ENCODE data around the gene PARP11. TPM values are rescaled to one million over a fixed set of nuclear protein-coding genes. Genes with fewer than 3 reads are reported as not detected.

The PARP11 gene
- total RNA-seq, 2 experiments from 2014 or later = 49.1 to 53.6 TPM

- H3K4me3 Mint-ChIP-seq = no peak overlapping the region
- no peak overlapping the region for H3K27ac Mint-ChIP-seq
- H3K27me3 Mint-ChIP-seq = no peaks in the 10 kb centered on the region
- peaks cover 21% of the 10 kb centered on the region for H3K36me3 Mint-ChIP-seq (ENCODE audit: low read depth)
- peaks cover 13% of the 10 kb centered on the region for H3K4me1 Mint-ChIP-seq
- no peaks in the 10 kb centered on the region for H3K9me3 Mint-ChIP-seq
- ChIA-PET CTCF (interaction anchor here (1.0 to 3.2 kb wide), 2 partner anchors 16 to 505 kb away, joined by 4 to 34 read pairs; no protein-coding TSS in a partner anchor), POLR2A (no interaction called here)
- DNase-seq = no peak
Measured at GRCh38 chr12:3805077-3805476, 68.1 kb downstream of the PARP11 start.

- H3K4me3 Mint-ChIP-seq = no peak overlapping the region
- POLR2A ChIA-PET = no interaction called here
Measured at GRCh38 chr12:3803865-3804472, 69.2 kb downstream of the PARP11 start.

DNA sequence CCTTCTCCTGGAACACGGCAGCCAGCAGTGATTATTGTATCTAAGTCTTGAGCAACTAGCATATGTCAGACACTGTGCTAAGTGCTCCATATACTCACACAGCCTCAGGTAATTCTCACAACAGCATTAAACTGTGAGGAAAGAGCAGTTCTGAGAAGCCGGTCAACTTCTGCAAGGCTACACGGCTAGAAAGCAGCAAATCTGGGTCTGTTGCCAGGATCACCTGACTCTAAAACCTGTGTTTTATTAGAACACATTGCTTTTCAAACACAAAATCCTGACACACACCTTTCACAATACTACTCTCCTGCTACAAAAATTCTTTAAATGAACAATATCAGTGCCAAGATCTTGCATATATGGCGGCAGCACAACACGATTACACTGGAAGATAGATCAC, 70.5 kb downstream of the PARP11 start:
- H3K4me3 Mint-ChIP-seq = no peak overlapping the region
- H3K36me3 Mint-ChIP-seq (ENCODE audit: low read depth) = peaks cover 12% of the 10 kb centered on the region
- CTCF ChIA-PET = interaction anchor here (0.7 to 3.2 kb wide), 3 partner anchors 61 to 503 kb away, joined by 3 to 34 read pairs (median 4); no protein-coding TSS in a partner anchor
- H3K27ac Mint-ChIP-seq = no peak overlapping the region
- H3K27me3 Mint-ChIP-seq = no peaks in the 10 kb centered on the region
- DNase-seq = no peak
- POLR2A ChIA-PET = no interaction called here
- H3K9me3 Mint-ChIP-seq = no peaks in the 10 kb centered on the region
- peaks cover 7% of the 10 kb centered on the region for H3K4me1 Mint-ChIP-seq

More at GRCh38 chr12:3803865-3804472, 69.2 kb downstream of the PARP11 start:
- no peaks in the 10 kb centered on the region for H3K27me3 Mint-ChIP-seq
- no peaks in the 10 kb centered on the region for H3K9me3 Mint-ChIP-seq
- peaks cover 7% of the 10 kb centered on the region for H3K4me1 Mint-ChIP-seq
- peaks cover 16% of the 10 kb centered on the region for H3K36me3 Mint-ChIP-seq (ENCODE audit: low read depth)
- CTCF ChIA-PET = interaction anchor here (0.7 to 3.2 kb wide), 6 partner anchors 15 to 504 kb away, joined by 3 to 34 read pairs (median 4); no protein-coding TSS in a partner anchor
- H3K27ac Mint-ChIP-seq = no peak overlapping the region
- peak; percentile 81 for DNase-seq

DNA sequence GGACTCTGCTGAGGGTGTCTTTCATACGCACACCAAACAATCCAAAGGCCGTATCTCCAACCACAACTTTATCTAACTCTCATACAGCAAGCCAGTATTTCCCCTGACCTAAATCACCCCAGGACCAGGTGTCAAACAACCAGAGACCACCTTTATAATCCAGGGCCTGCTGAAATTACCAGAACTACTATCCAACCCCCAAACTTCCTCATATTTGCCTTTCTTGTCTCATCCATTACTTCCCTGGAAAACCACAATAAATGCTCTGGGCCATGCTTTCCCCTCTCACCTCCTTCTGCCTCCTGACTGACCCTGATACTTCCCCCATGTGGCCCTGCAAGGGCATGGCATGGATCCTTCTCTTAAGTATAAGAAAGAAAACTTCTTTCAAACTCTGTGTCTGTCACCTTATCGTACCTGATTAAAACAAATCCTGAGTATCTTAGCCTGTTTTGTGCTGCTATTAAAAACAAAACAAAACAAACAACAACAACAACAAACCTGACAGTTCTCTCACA, 75.6 kb downstream of the PARP11 start:
- no peaks in the 10 kb centered on the region for H3K27me3 Mint-ChIP-seq
- H3K9me3 Mint-ChIP-seq = no peaks in the 10 kb centered on the region
- H3K4me1 Mint-ChIP-seq = peaks cover 10% of the 10 kb centered on the region
- ChIA-PET POLR2A (no interaction called here), CTCF (no interaction called here)
- DNase-seq = no peak
- H3K4me3 Mint-ChIP-seq = no peak overlapping the region
- H3K27ac Mint-ChIP-seq = no peak overlapping the region
- H3K36me3 Mint-ChIP-seq (ENCODE audit: low read depth) = peaks cover 7% of the 10 kb centered on the region

DNA sequence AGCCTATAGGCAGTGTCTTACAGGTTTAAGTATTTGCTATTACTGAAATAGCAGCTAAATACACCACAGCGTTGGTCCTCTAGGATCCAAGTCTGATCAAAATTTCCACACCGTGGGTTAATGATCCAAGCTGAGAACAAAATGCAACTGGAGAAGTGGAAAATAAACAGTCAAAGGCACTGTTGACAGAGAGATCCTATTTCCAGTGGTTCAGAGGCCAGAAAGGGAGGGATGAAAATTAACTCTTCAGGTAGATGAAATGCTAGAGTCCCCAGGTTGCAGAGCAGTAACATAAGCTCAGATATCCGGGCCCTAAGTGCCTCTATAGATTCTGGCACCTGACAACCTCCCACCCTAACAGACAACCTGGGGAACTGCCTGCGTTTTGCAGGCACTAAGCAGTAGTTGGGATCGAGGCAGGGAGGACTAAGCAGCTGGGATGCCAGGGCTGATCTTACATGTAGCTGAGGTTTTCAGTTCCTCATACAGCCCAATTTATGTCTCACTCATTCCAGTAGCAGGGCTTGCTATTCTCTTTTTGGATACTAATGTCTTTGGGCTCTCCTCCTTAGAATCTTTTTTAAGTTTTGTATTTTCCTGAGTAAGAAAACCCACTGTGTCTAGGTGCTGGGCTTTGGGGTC, 77.6 kb downstream of the PARP11 start:
- no peaks in the 10 kb centered on the region for H3K27me3 Mint-ChIP-seq
- no peaks in the 10 kb centered on the region for H3K9me3 Mint-ChIP-seq
- CTCF ChIA-PET = interaction anchor here (0.8 kb wide), 2 partner anchors 21 to 495 kb away, joined by 3 to 4 read pairs; no protein-coding TSS in a partner anchor
- no peak for DNase-seq
- H3K4me3 Mint-ChIP-seq = no peak overlapping the region
- H3K4me1 Mint-ChIP-seq = peaks cover 3% of the 10 kb centered on the region
- POLR2A ChIA-PET = no interaction called here
- H3K36me3 Mint-ChIP-seq (ENCODE audit: low read depth) = peaks cover 5% of the 10 kb centered on the region
- no peak overlapping the region for H3K27ac Mint-ChIP-seq

DNA sequence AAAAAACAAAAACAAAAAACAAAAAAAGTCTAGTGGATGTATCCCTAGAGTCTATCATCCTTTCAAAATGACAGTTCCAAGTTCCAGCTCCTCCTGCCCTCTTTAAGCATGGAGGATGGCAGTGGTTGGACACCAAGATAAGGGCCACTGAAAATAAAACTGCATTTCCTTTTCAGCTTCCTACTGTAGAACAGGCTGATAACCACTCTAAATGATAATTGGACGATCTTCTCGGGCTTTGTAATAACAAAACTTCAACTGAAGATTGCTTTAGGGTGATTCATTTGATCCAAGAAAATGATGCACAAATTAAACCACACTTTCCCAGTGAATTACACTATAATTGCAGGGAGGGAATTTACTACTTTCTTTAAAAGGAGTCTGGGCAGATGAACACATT, 78.1 kb downstream of the PARP11 start:
- DNase-seq = no peak
- H3K4me3 Mint-ChIP-seq = no peak overlapping the region
- H3K36me3 Mint-ChIP-seq (ENCODE audit: low read depth) = peaks cover 5% of the 10 kb centered on the region
- H3K27me3 Mint-ChIP-seq = no peaks in the 10 kb centered on the region
- H3K4me1 Mint-ChIP-seq = peaks cover 3% of the 10 kb centered on the region
- ChIA-PET CTCF (interaction anchor here (0.8 kb wide), 1 partner anchor 21 kb away, joined by 4 read pairs; no protein-coding TSS in a partner anchor), POLR2A (no interaction called here)
- H3K9me3 Mint-ChIP-seq = no peaks in the 10 kb centered on the region
- no peak overlapping the region for H3K27ac Mint-ChIP-seq

- no peak overlapping the region for H3K27ac Mint-ChIP-seq
- peaks cover 3% of the 10 kb centered on the region for H3K4me1 Mint-ChIP-seq
- POLR2A ChIA-PET = no interaction called here
- DNase-seq = no peak
- H3K4me3 Mint-ChIP-seq = no peak overlapping the region
- H3K27me3 Mint-ChIP-seq = no peaks in the 10 kb centered on the region
- peaks cover 8% of the 10 kb centered on the region for H3K36me3 Mint-ChIP-seq (ENCODE audit: low read depth)
- H3K9me3 Mint-ChIP-seq = no peaks in the 10 kb centered on the region
- CTCF ChIA-PET = no interaction called here
Measured at GRCh38 chr12:3792623-3793288, 80.4 kb downstream of the PARP11 start.

GRCh38 chr12:3791256-3791874, 81.8 kb downstream of the PARP11 start:
- Mint-ChIP-seq H3K36me3 (ENCODE audit: low read depth) (peaks cover 17% of the 10 kb centered on the region), H3K27ac (no peak overlapping the region), H3K27me3 (no peaks in the 10 kb centered on the region), H3K4me3 (no peak overlapping the region), H3K4me1 (peaks cover 3% of the 10 kb centered on the region), H3K9me3 (no peaks in the 10 kb centered on the region)
- CTCF ChIA-PET = no interaction called here
- DNase-seq = no peak
- POLR2A ChIA-PET = no interaction called here

DNA sequence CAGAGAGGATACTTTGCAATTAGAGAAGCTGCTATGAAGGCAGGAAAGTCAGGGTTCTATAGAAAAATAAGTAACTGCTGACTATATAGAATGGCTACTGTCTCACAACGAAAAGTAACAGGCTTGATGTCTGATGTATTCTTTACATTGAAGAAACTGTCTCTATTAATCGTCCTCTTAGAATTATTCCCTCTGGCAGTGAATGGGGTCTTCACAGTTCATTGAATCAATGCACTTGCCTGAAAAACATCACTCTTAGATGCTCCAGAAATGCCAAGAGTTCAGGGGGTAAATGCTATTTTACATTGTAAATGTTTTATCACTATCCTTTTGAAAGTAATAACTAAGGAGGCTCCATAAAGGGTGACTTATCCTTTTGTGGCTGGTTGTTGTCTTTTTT, 82.6 kb downstream of the PARP11 start:
- Mint-ChIP-seq H3K4me3 (no peak overlapping the region), H3K4me1 (peaks cover 3% of the 10 kb centered on the region), H3K27ac (no peak overlapping the region), H3K9me3 (no peaks in the 10 kb centered on the region), H3K27me3 (no peaks in the 10 kb centered on the region), H3K36me3 (ENCODE audit: low read depth) (peaks cover 17% of the 10 kb centered on the region)
- no peak for DNase-seq
- ChIA-PET POLR2A (no interaction called here), CTCF (no interaction called here)

DNA sequence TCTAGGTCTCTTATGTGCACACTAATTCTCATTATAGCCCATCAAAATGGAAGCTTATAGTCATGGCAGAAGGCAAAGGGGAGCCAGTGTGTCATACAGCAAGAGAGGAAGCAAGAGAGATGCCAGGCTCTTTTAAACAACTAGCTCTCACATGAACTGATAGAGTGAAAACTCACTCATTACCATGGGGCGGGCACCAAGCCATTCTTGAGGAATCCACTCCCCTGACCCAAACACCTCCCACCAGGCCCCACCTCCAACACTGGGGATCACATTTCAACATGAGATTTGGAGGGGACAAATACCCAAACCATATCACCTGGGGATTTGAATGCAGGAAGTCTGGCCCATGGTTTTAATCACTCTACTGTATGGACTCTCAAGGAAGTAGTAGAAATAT, 83.4 kb downstream of the PARP11 start:
- Mint-ChIP-seq H3K9me3 (no peaks in the 10 kb centered on the region), H3K4me1 (no peaks in the 10 kb centered on the region), H3K27ac (no peak overlapping the region), H3K27me3 (no peaks in the 10 kb centered on the region), H3K36me3 (ENCODE audit: low read depth) (peaks cover 17% of the 10 kb centered on the region), H3K4me3 (no peak overlapping the region)
- DNase-seq = no peak
- CTCF ChIA-PET = no interaction called here
- POLR2A ChIA-PET = no interaction called here

- Mint-ChIP-seq H3K9me3 (no peaks in the 10 kb centered on the region), H3K27ac (no peak overlapping the region), H3K4me1 (peaks cover 6% of the 10 kb centered on the region), H3K36me3 (ENCODE audit: low read depth) (no peaks in the 10 kb centered on the region), H3K27me3 (no peaks in the 10 kb centered on the region), H3K4me3 (no peak overlapping the region)
- POLR2A ChIA-PET = no interaction called here
- CTCF ChIA-PET = interaction anchor here (0.6 to 0.7 kb wide), 2 partner anchors 9 to 10 kb away, joined by 3 to 4 read pairs; no protein-coding TSS in a partner anchor
- peak; percentile 37 for DNase-seq
Measured at GRCh38 chr12:3777206-3777809, 95.9 kb downstream of the PARP11 start.

- POLR2A ChIA-PET = no interaction called here
- Mint-ChIP-seq H3K4me3 (no peak overlapping the region), H3K9me3 (no peaks in the 10 kb centered on the region), H3K36me3 (ENCODE audit: low read depth) (no peaks in the 10 kb centered on the region), H3K27ac (no peak overlapping the region), H3K27me3 (no peaks in the 10 kb centered on the region), H3K4me1 (peaks cover 12% of the 10 kb centered on the region)
- DNase-seq = no peak
- CTCF ChIA-PET = interaction anchor here (1.0 to 1.1 kb wide), 1 partner anchor 475 kb away, joined by 3 to 4 read pairs; no protein-coding TSS in a partner anchor
Measured at GRCh38 chr12:3775385-3776035, 97.7 kb downstream of the PARP11 start.
